ENCODE measurements around the gene MMP10. TPM values are rescaled to one million over a fixed set of nuclear protein-coding genes. Genes with fewer than 3 reads are reported as not detected.

MMP10 gene
- total and polyA plus RNA-seq, 10 donors = 0.06 to 0.79 (median 0.50) TPM; not detected in 5

GRCh38 chr11:102783720-102784119, 3.3 kb upstream of the MMP10 start:
- 68 to 80% (median 76%) methylated on average over 2 of the region's 2 CpGs for WGBS, 5 donors
- intact Hi-C loops (cut with DNase I; ENCODE audit: low total_unique reads) = no loop called here
- H3K9me3 ChIP-seq = no peaks in the 10 kb centered on the region
- H3K36me3 ChIP-seq = no peaks in the 10 kb centered on the region
- no peak for DNase-seq
- no peaks in the 10 kb centered on the region for H3K4me1 ChIP-seq
- no peak overlapping the region for H3K27ac ChIP-seq
- no peak overlapping the region for H3K4me3 ChIP-seq
- TF ChIP-seq POLR2AphosphoS5 (IDR thresholded peaks at IDR 0.05) (no peak), CTCF (IDR thresholded peaks at IDR 0.05 in 8 of 11, conservative IDR thresholded peaks at IDR 0.05 in 3 of 11) (no peak), POLR2A (IDR thresholded peaks at IDR 0.05) (no peak)
- H3K27me3 ChIP-seq (replicated peaks in 1 of 7) = no peaks in the 10 kb centered on the region

DNA sequence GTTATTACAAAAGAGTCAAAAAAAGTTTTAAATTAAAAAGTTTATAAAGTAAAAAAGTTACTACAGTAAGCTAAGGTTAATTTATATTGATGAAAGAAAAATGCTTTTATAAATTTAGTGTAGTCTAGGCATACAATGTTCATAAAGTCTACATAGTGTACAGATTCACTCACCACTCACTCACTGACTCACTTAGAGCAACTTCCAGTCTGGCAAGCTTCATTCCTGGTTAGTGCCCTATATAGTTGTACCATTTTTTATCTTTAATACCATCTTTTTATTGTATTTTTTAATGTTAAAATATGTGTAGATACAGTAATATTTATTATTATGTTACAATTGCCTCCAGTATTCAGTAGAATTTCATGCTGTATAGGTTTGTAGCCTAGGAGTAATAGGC, 2.6 kb upstream of the MMP10 start:
- TF ChIP-seq POLR2AphosphoS5 (IDR thresholded peaks at IDR 0.05) = no peak
- TF ChIP-seq CTCF (IDR thresholded peaks at IDR 0.05 in 8 of 11, conservative IDR thresholded peaks at IDR 0.05 in 3 of 11) = no peak
- no peak for TF ChIP-seq POLR2A (IDR thresholded peaks at IDR 0.05)
- Histone ChIP-seq H3K36me3 (no peaks in the 10 kb centered on the region), H3K27me3 (replicated peaks in 1 of 7) (no peaks in the 10 kb centered on the region), H3K9me3 (no peaks in the 10 kb centered on the region), H3K27ac (no peak overlapping the region), H3K4me1 (no peaks in the 10 kb centered on the region), H3K4me3 (no peak overlapping the region)
- DNase-seq = no peak
- intact Hi-C loops (cut with DNase I; ENCODE audit: low total_unique reads) = no loop called here

DNA sequence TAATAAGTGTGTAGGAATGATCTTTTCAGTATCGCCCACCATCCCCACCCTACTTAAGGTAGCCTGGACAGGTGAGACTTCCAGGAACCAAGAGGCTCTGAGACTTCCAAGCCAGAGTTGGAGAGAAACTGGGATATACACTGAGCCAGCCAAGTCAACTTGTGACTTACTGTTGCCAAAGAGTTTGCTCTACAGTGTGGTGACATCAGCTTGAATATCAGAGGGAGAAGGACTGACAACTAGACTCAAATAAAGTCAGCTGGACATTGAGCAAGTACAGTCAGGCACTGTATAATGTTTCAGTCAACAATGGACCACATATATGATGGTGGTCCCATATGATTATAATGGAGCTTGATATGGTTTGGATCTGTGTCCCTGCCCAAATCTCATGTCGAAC, 1.2 kb upstream of the MMP10 start:
- intact Hi-C loops (cut with DNase I; ENCODE audit: low total_unique reads) = no loop called here
- Histone ChIP-seq H3K27me3 (replicated peaks in 1 of 7) (no peaks in the 10 kb centered on the region), H3K9me3 (no peaks in the 10 kb centered on the region), H3K4me3 (no peak overlapping the region), H3K27ac (no peak overlapping the region), H3K36me3 (no peaks in the 10 kb centered on the region), H3K4me1 (no peaks in the 10 kb centered on the region)
- TF ChIP-seq POLR2A (IDR thresholded peaks at IDR 0.05) (no peak), POLR2AphosphoS5 (IDR thresholded peaks at IDR 0.05) (no peak), CTCF (IDR thresholded peaks at IDR 0.05 in 8 of 11, conservative IDR thresholded peaks at IDR 0.05 in 3 of 11) (no peak)
- DNase-seq = no peak
- WGBS, 5 donors = 82 to 89% (median 88%) methylated on average over 2 of the region's 2 CpGs

DNA sequence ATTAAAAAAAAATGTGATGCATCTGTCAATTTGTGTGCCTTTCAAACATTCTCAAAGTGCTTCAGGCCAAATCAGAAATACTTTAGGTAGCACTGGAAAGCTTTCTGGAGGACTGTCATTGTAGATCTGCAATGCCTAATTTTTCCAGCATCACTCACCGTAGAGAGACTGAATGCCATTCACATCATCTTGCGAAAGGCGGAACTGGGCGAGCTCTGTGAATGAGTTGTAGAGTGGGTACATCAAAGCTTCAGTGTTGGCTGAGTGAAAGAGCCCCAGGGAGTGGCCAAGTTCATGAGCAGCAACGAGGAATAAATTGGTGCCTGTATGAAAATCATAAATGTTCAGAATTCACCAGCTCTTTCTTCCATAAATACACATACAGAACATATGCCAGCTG, 4.0 kb downstream of the MMP10 start:
- 80 to 94% (median 85%) methylated on average over 5 of the region's 5 CpGs for WGBS, 5 donors
- Histone ChIP-seq H3K27ac (no peak overlapping the region), H3K4me1 (no peaks in the 10 kb centered on the region), H3K36me3 (no peaks in the 10 kb centered on the region), H3K27me3 (replicated peaks in 1 of 7) (no peaks in the 10 kb centered on the region), H3K4me3 (no peak overlapping the region), H3K9me3 (no peaks in the 10 kb centered on the region)
- intact Hi-C loops (cut with DNase I; ENCODE audit: low total_unique reads) = no loop called here
- TF ChIP-seq CTCF (IDR thresholded peaks at IDR 0.05 in 8 of 11, conservative IDR thresholded peaks at IDR 0.05 in 3 of 11) (no peak), POLR2AphosphoS5 (IDR thresholded peaks at IDR 0.05) (no peak), POLR2A (IDR thresholded peaks at IDR 0.05) (no peak)
- DNase-seq = no peak
